ENCODE data around the gene NPFFR1.

NPFFR1 gene

GRCh38 chr10:70292004-70292403, 8.2 kb upstream of the NPFFR1 start:
- FAIRE-seq (no peak), DNase-seq (ENCODE audit: insufficient read length, low spot score) (no peak)

GRCh38 chr10:70289739-70290138, 5.9 kb upstream of the NPFFR1 start:
- FAIRE-seq (no peak), DNase-seq (ENCODE audit: insufficient read length, low spot score) (no peak)

GRCh38 chr10:70286616-70287015, 2.8 kb upstream of the NPFFR1 start:
- FAIRE-seq (no peak), DNase-seq (ENCODE audit: insufficient read length, low spot score) (no peak)

- no peak for DNase-seq (ENCODE audit: insufficient read length, low spot score)
- no peak for FAIRE-seq
Measured at GRCh38 chr10:70285476-70285831, 1.6 kb upstream of the NPFFR1 start.

GRCh38 chr10:70284542-70285475, 1.0 kb upstream of the NPFFR1 start:
- no peak for FAIRE-seq
- DNase-seq (ENCODE audit: insufficient read length, low spot score): no peak

GRCh38 chr10:70283071-70283444, 746 bp downstream of the NPFFR1 start:
- FAIRE-seq (no peak), DNase-seq (ENCODE audit: insufficient read length, low spot score) (no peak)

- FAIRE-seq (no peak), DNase-seq (ENCODE audit: insufficient read length, low spot score) (no peak)
Measured at GRCh38 chr10:70281609-70282008, 2.2 kb downstream of the NPFFR1 start.

- FAIRE-seq (no peak), DNase-seq (ENCODE audit: insufficient read length, low spot score) (no peak)
Measured at GRCh38 chr10:70280099-70280498, 3.7 kb downstream of the NPFFR1 start.

- no peak for FAIRE-seq
- DNase-seq (ENCODE audit: insufficient read length, low spot score): no peak
Measured at GRCh38 chr10:70277396-70278030, 6.3 kb downstream of the NPFFR1 start.

GRCh38 chr10:70274643-70275042, 9.2 kb downstream of the NPFFR1 start:
- DNase-seq (ENCODE audit: insufficient read length, low spot score) (no peak), FAIRE-seq (no peak)

- peak; percentile 31 for DNase-seq (ENCODE audit: insufficient read length, low spot score)
- FAIRE-seq: peak; percentile 87
Measured at GRCh38 chr10:70272925-70273316, 10.9 kb downstream of the NPFFR1 start.

- FAIRE-seq: peak; percentile 14
Measured at GRCh38 chr10:70271996-70272924, 11.5 kb downstream of the NPFFR1 start.

GRCh38 chr10:70270952-70271351, 12.9 kb downstream of the NPFFR1 start:
- DNase-seq (ENCODE audit: insufficient read length, low spot score) (no peak), FAIRE-seq (no peak)

More at GRCh38 chr10:70271996-70272924, 11.5 kb downstream of the NPFFR1 start:
- DNase-seq (ENCODE audit: insufficient read length, low spot score): no peak

- FAIRE-seq (no peak), DNase-seq (ENCODE audit: insufficient read length, low spot score) (no peak)
Measured at GRCh38 chr10:70269741-70270140, 14.1 kb downstream of the NPFFR1 start.

- DNase-seq (ENCODE audit: insufficient read length, low spot score) (no peak), FAIRE-seq (no peak)
Measured at GRCh38 chr10:70268376-70268775, 15.4 kb downstream of the NPFFR1 start.

GRCh38 chr10:70267161-70267933, 16.5 kb downstream of the NPFFR1 start:
- DNase-seq (ENCODE audit: insufficient read length, low spot score): no peak

GRCh38 chr10:70266701-70267100, 17.1 kb downstream of the NPFFR1 start:
- DNase-seq (ENCODE audit: insufficient read length, low spot score) (no peak), FAIRE-seq (no peak)

More at GRCh38 chr10:70267161-70267933, 16.5 kb downstream of the NPFFR1 start:
- FAIRE-seq: no peak

- DNase-seq (ENCODE audit: insufficient read length, low spot score): no peak
- no peak for FAIRE-seq
Measured at GRCh38 chr10:70266056-70266455, 17.7 kb downstream of the NPFFR1 start.

- FAIRE-seq (no peak), DNase-seq (ENCODE audit: insufficient read length, low spot score) (peak; percentile 36)
Measured at GRCh38 chr10:70265032-70265689, 18.6 kb downstream of the NPFFR1 start.

GRCh38 chr10:70260734-70261133, 23.1 kb downstream of the NPFFR1 start:
- FAIRE-seq: no peak

More at GRCh38 chr10:70260734-70261133, 23.1 kb downstream of the NPFFR1 start:
- DNase-seq (ENCODE audit: insufficient read length, low spot score): no peak
